Activated naive CD4-positive, alpha-beta T cell treated with anti-CD3 and anti-CD28 coated beads for 36 hours (primary cell): ENCODE measurements around the gene KCNAB2. TPM values are rescaled to one million over a fixed set of nuclear protein-coding genes. Genes with fewer than 3 reads are reported as not detected.
"Not testable (repeated sequence)": the region's sequence is repeated elsewhere in the genome, so short reads cannot be mapped to it uniquely, and the experiment has no call there.

Source experiments
- CTCF ChIA-PET: fragments of 350-600 bp; sonication (Branson Sonifier 250); formaldehyde crosslinking; loops from one replicate; lab custom pipeline; 2021; ENCODE audit warnings: antibody characterized with exemption; lab: Charles Lee
- DNase-seq: peaks from one replicate; pipeline ENCODE4 v3.0.0-alpha.2; 2020
- H3K27ac Mint-ChIP-seq: one replicate; pipeline ENCODE4 v1.8.0; 2021; ENCODE audit warnings: mild to moderate bottlenecking, mixed read lengths
- H3K27me3 Mint-ChIP-seq: one replicate; pipeline ENCODE4 v1.8.0; 2021; ENCODE audit warnings: low read depth, mixed read lengths
- H3K36me3 Mint-ChIP-seq: one replicate; pipeline ENCODE4 v1.8.0; 2021; ENCODE audit warnings: low read depth, mixed read lengths
- H3K4me1 Mint-ChIP-seq: one replicate; pipeline ENCODE4 v1.8.0; 2021; ENCODE audit warnings: low read depth, mixed read lengths
- H3K4me3 Mint-ChIP-seq: one replicate; pipeline ENCODE4 v1.8.0; 2021; ENCODE audit warnings: mild to moderate bottlenecking, moderate library complexity, mixed read lengths
- H3K9me3 Mint-ChIP-seq: one replicate; pipeline ENCODE4 v1.8.0; 2021; ENCODE audit warnings: mixed read lengths
- intact Hi-C: fragments of 100-400 bp; cut with micrococcal nuclease; formaldehyde crosslinking; loops from one replicate; pipeline ENCODE4 v1.15.1; 2023
- total RNA-seq, 2 experiments: library from RNA; stranded (reverse); gene quantifications; one replicate each; pipeline ENCODE4 v1.2.3, GENCODE V29; 2021

The KCNAB2 gene
- total RNA-seq, 2 experiments from 2014 or later = 164 to 166 TPM

- Mint-ChIP-seq H3K4me1 (peaks cover 2% of the 10 kb centered on the region), H3K36me3 (no peaks in the 10 kb centered on the region), H3K9me3 (no peaks in the 10 kb centered on the region), H3K27me3 (no peaks in the 10 kb centered on the region), H3K4me3 (no peak overlapping the region), H3K27ac (no peak overlapping the region)
- no peak for DNase-seq
- intact Hi-C loops = no loop called here
- CTCF ChIA-PET = no interaction called here
Observed at GRCh38 chr1:6013491-6013890, 32.2 kb upstream of the KCNAB2 start.

GRCh38 chr1:6014130-6014999 is 31.3 kb upstream of the KCNAB2 start:
- CTCF ChIA-PET = interaction anchor here (0.7 kb wide), 1 partner anchor 107 kb away, joined by 4 read pairs; no protein-coding TSS in a partner anchor
- no peaks in the 10 kb centered on the region for H3K9me3 Mint-ChIP-seq
- no peak for DNase-seq
- H3K36me3 Mint-ChIP-seq = no peaks in the 10 kb centered on the region
- intact Hi-C loops = no loop called here
- H3K27me3 Mint-ChIP-seq = no peaks in the 10 kb centered on the region
- no peak overlapping the region for H3K27ac Mint-ChIP-seq
- H3K4me1 Mint-ChIP-seq = peaks cover 2% of the 10 kb centered on the region
- no peak overlapping the region for H3K4me3 Mint-ChIP-seq

GRCh38 chr1:6016191-6016865 is 29.4 kb upstream of the KCNAB2 start:
- CTCF ChIA-PET = no interaction called here
- DNase-seq = no peak

GRCh38 chr1:6017654-6018053 is 28.0 kb upstream of the KCNAB2 start:
- H3K4me1 Mint-ChIP-seq, H3K27ac Mint-ChIP-seq, DNase-seq, H3K36me3 Mint-ChIP-seq, H3K4me3 Mint-ChIP-seq, CTCF ChIA-PET, H3K9me3 Mint-ChIP-seq, intact Hi-C loops, H3K27me3 Mint-ChIP-seq: not testable (repeated sequence)

More at GRCh38 chr1:6016191-6016865, 29.4 kb upstream of the KCNAB2 start:
- Mint-ChIP-seq H3K27me3 (no peaks in the 10 kb centered on the region), H3K9me3 (no peaks in the 10 kb centered on the region), H3K36me3 (peaks cover 3% of the 10 kb centered on the region), H3K27ac (no peak overlapping the region), H3K4me1 (no peaks in the 10 kb centered on the region), H3K4me3 (no peak overlapping the region)
- intact Hi-C loops = no loop called here

GRCh38 chr1:6019166-6019845 is 26.4 kb upstream of the KCNAB2 start:
- Mint-ChIP-seq H3K4me3 (no peak overlapping the region), H3K9me3 (peaks cover 6% of the 10 kb centered on the region), H3K36me3 (peaks cover 3% of the 10 kb centered on the region), H3K27ac (no peak overlapping the region), H3K4me1 (no peaks in the 10 kb centered on the region), H3K27me3 (no peaks in the 10 kb centered on the region)
- CTCF ChIA-PET = no interaction called here
- no peak for DNase-seq
- intact Hi-C loops = no loop called here

GRCh38 chr1:6022193-6022592 is 23.5 kb upstream of the KCNAB2 start:
- Mint-ChIP-seq H3K4me3 (no peak overlapping the region), H3K9me3 (peaks cover 6% of the 10 kb centered on the region), H3K27ac (no peak overlapping the region), H3K27me3 (no peaks in the 10 kb centered on the region), H3K36me3 (peaks cover 3% of the 10 kb centered on the region), H3K4me1 (peaks cover 11% of the 10 kb centered on the region)
- CTCF ChIA-PET = no interaction called here
- no peak for DNase-seq
- intact Hi-C loops = no loop called here

GRCh38 chr1:6023346-6023745 is 22.3 kb upstream of the KCNAB2 start:
- Mint-ChIP-seq H3K27me3 (no peaks in the 10 kb centered on the region), H3K9me3 (peaks cover 6% of the 10 kb centered on the region), H3K4me3 (no peak overlapping the region), H3K27ac (no peak overlapping the region), H3K36me3 (peaks cover 8% of the 10 kb centered on the region), H3K4me1 (peaks cover 19% of the 10 kb centered on the region)
- CTCF ChIA-PET = no interaction called here
- intact Hi-C loops = no loop called here
- DNase-seq = no peak

- Mint-ChIP-seq H3K4me3 (no peak overlapping the region), H3K9me3 (peaks cover 6% of the 10 kb centered on the region), H3K36me3 (peaks cover 15% of the 10 kb centered on the region), H3K4me1 (peaks cover 28% of the 10 kb centered on the region), H3K27ac (no peak overlapping the region), H3K27me3 (no peaks in the 10 kb centered on the region)
- no peak for DNase-seq
- intact Hi-C loops = no loop called here
- CTCF ChIA-PET = no interaction called here
Observed at GRCh38 chr1:6024376-6024775, 21.3 kb upstream of the KCNAB2 start.

- Mint-ChIP-seq H3K27me3 (no peaks in the 10 kb centered on the region), H3K27ac (peak overlapping the region; percentile 94), H3K36me3 (peaks cover 23% of the 10 kb centered on the region), H3K9me3 (peaks cover 6% of the 10 kb centered on the region), H3K4me3 (peak overlapping the region; percentile 88), H3K4me1 (peaks cover 39% of the 10 kb centered on the region)
- CTCF ChIA-PET = interaction anchor here (0.8 to 1.2 kb wide), 3 partner anchors 10 to 378 kb away, joined by 3 to 4 read pairs (median 4); no protein-coding TSS in a partner anchor
- DNase-seq = peak; percentile 51
- intact Hi-C loops = loop anchor here (1.0 to 2.0 kb wide), 5 partner anchors 33 to 577 kb away; partner anchors contain the start of genes KLHL21, NPHP4 and RPL22
Observed at GRCh38 chr1:6025269-6026094, 20.2 kb upstream of the KCNAB2 start.

GRCh38 chr1:6026095-6026809 is 19.4 kb upstream of the KCNAB2 start:
- H3K9me3 Mint-ChIP-seq = peaks cover 6% of the 10 kb centered on the region
- H3K27ac Mint-ChIP-seq = peak overlapping the region; percentile 94
- DNase-seq = peak; percentile 97
- peak overlapping the region; percentile 88 for H3K4me3 Mint-ChIP-seq
- no peaks in the 10 kb centered on the region for H3K27me3 Mint-ChIP-seq
- CTCF ChIA-PET = interaction anchor here (1.1 to 1.2 kb wide), 2 partner anchors 9 to 32 kb away, joined by 3 to 4 read pairs; no protein-coding TSS in a partner anchor
- peaks cover 29% of the 10 kb centered on the region for H3K36me3 Mint-ChIP-seq
- intact Hi-C loops = loop anchor here (1.0 to 2.0 kb wide), 5 partner anchors 34 to 577 kb away; partner anchors contain the start of genes KLHL21, NPHP4 and RPL22
- H3K4me1 Mint-ChIP-seq = peaks cover 47% of the 10 kb centered on the region

GRCh38 chr1:6027591-6027990 is 18.1 kb upstream of the KCNAB2 start:
- Mint-ChIP-seq H3K4me1 (peaks cover 56% of the 10 kb centered on the region), H3K27ac (peak overlapping the region; percentile 94), H3K9me3 (no peaks in the 10 kb centered on the region), H3K36me3 (peaks cover 33% of the 10 kb centered on the region), H3K27me3 (no peaks in the 10 kb centered on the region), H3K4me3 (peak overlapping the region; percentile 88)
- CTCF ChIA-PET = interaction anchor here (0.6 to 1.5 kb wide), 2 partner anchors 187 to 365 kb away, joined by 3 read pairs; no protein-coding TSS in a partner anchor
- intact Hi-C loops = loop anchor here (1.0 to 2.0 kb wide), 3 partner anchors 366 to 575 kb away; partner anchors contain the start of genes ACOT7 and KLHL21
- peak; percentile 48 for DNase-seq
